Erythroblast (primary cell): ENCODE data around the gene INTS4.

Experiments used
- GATA1 ChIP-seq: IDR thresholded peaks from 2 replicates; pipeline ENCODE4 v1.6.1; 2011; ENCODE audit warnings: low read depth, mild to moderate bottlenecking, control low read depth, low read length, moderate library complexity
- POLR2A ChIP-seq: IDR thresholded peaks from 2 replicates; pipeline ENCODE4 v1.6.1; 2011; ENCODE audit warnings: mild to moderate bottlenecking, low read length

DNA sequence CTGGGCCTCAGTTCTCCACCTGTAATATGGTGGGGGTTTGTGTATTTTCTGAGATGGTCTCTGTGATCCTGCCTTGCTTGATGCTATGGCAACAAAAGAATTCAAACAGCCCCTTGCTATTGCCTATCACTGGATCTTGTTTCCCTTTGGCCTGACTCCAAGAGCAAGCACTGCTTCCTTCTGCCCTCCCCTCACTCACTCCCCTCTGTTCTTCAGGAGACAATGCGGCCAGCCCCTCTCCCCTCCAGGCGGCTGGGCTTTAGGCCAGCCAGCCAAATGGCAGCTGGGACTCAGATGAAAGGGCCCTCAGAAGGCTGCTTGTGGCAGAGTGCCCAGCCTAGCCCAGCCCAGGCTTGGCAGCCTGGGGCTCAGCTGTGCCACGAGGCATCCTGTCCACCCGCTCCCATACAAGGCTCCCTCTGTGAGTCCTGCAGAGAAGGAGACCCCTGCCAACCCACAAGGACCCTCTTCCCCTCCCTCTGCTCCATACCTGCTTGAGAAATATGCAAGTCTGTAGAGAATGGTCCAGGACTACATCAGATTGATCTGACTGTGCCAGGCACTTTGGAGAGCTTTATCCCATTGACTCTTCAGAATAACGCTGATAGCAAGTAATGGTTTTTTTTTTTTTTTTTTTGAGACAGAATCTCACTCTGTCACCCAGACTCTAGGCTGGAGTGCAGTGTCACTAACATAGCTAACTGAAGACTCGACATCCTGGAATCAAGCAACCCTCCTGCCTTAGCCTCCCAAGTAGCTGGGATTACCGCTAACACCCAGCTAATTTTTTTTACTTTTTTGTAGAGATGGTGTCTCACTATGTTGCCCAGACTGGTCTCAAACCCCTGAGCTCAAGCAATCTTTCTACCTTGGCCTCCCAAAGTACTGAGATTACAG, 36.2 kb upstream of the INTS4 start:
- TF ChIP-seq POLR2A (no peak), GATA1 (no peak)
